HEK293 (cell line): ENCODE measurements around the gene CBX8.

Source experiments
- GLI2 ChIP-seq: fragments of 450-650 bp; formaldehyde crosslinking; IDR thresholded peaks from 2 replicates; pipeline ENCODE4; 2017; ENCODE audit warnings: missing biosample characterization, missing genetic modification characterization, low read depth, borderline replicate concordance
- GLI4 ChIP-seq: fragments of 450-650 bp; formaldehyde crosslinking; IDR thresholded peaks from 2 replicates; pipeline ENCODE4 v1.5.1; 2016; ENCODE audit warnings: missing biosample characterization, missing genetic modification characterization
- KLF16 ChIP-seq: fragments of 450-650 bp; formaldehyde crosslinking; IDR thresholded peaks from 2 replicates; pipeline ENCODE4 v1.5.1; 2017; ENCODE audit warnings: missing biosample characterization, missing genetic modification characterization
- MEIS1 ChIP-seq: sonication (generic); formaldehyde crosslinking; IDR thresholded peaks from 2 replicates; pipeline ENCODE4 v1.8.1; 2022; ENCODE audit warnings: missing genetic modification reagents, mild to moderate bottlenecking, borderline replicate concordance
- OVOL3 ChIP-seq: fragments of 450-650 bp; formaldehyde crosslinking; IDR thresholded peaks from 2 replicates; pipeline ENCODE4 v1.5.1; 2016; ENCODE audit warnings: missing biosample characterization, missing genetic modification characterization
- ZBTB21 ChIP-seq: fragments of 450-650 bp; formaldehyde crosslinking; IDR thresholded peaks from 2 replicates; pipeline ENCODE4 v1.5.1; 2017; ENCODE audit warnings: missing biosample characterization, missing genetic modification characterization
- ZFP37 ChIP-seq: fragments of 450-650 bp; formaldehyde crosslinking; IDR thresholded peaks from 2 replicates; pipeline ENCODE4 v1.5.1; 2016; ENCODE audit warnings: missing biosample characterization, missing genetic modification characterization
- ZNF157 ChIP-seq: fragments of 450-650 bp; formaldehyde crosslinking; IDR thresholded peaks from 2 replicates; pipeline ENCODE4 v1.5.1; 2016; ENCODE audit warnings: missing biosample characterization, missing genetic modification characterization
- ZNF202 ChIP-seq: fragments of 450-650 bp; formaldehyde crosslinking; IDR thresholded peaks from 2 replicates; pipeline ENCODE4 v1.5.1; 2016; ENCODE audit warnings: missing biosample characterization, missing genetic modification characterization, borderline replicate concordance
- ZNF248 ChIP-seq: fragments of 450-650 bp; formaldehyde crosslinking; IDR thresholded peaks from 2 replicates; pipeline ENCODE4 v1.5.1; 2017; ENCODE audit warnings: missing biosample characterization, missing genetic modification characterization
- ZNF292 ChIP-seq: fragments of 450-650 bp; formaldehyde crosslinking; IDR thresholded peaks from 2 replicates; pipeline ENCODE4 v1.5.1; 2016; ENCODE audit warnings: low read depth, missing biosample characterization, missing genetic modification characterization, borderline replicate concordance
- ZNF341 ChIP-seq: fragments of 450-650 bp; formaldehyde crosslinking; IDR thresholded peaks from 2 replicates; pipeline ENCODE4; 2016; ENCODE audit warnings: low read depth, missing biosample characterization, missing genetic modification characterization
- ZNF350 ChIP-seq: fragments of 450-650 bp; formaldehyde crosslinking; IDR thresholded peaks from 2 replicates; pipeline ENCODE4 v1.5.0; 2017; ENCODE audit warnings: missing biosample characterization, mild to moderate bottlenecking, missing genetic modification characterization
- ZNF560 ChIP-seq: fragments of 450-650 bp; formaldehyde crosslinking; IDR thresholded peaks from 2 replicates; pipeline ENCODE4 v1.5.1; 2017; ENCODE audit warnings: missing biosample characterization, missing genetic modification characterization, borderline replicate concordance
- ZNF777 ChIP-seq: fragments of 450-650 bp; formaldehyde crosslinking; IDR thresholded peaks from 2 replicates; pipeline ENCODE4 v1.5.1; 2017; ENCODE audit warnings: missing biosample characterization, missing genetic modification characterization, borderline replicate concordance
- TF ChIP-seq, protein P1 (sequence below): fragments of 450-650 bp; formaldehyde crosslinking; IDR thresholded peaks from 2 replicates; pipeline ENCODE4 v1.5.1; 2016; ENCODE audit warnings: missing biosample characterization, missing genetic modification characterization
- TF ChIP-seq, protein P2 (sequence below): fragments of 450-650 bp; formaldehyde crosslinking; IDR thresholded peaks from 2 replicates; pipeline ENCODE4 v1.5.1; 2016; ENCODE audit warnings: missing biosample characterization, missing genetic modification characterization, low read depth
- TF ChIP-seq, protein P3 (sequence below): fragments of 450-650 bp; formaldehyde crosslinking; IDR thresholded peaks from 2 replicates; pipeline ENCODE4 v1.5.1; 2016; ENCODE audit warnings: missing biosample characterization, missing genetic modification characterization, borderline replicate concordance
- TF ChIP-seq, protein P4 (sequence below): fragments of 450-650 bp; formaldehyde crosslinking; conservative IDR thresholded peaks from 2 replicates; pipeline ENCODE4 v1.5.1; 2016; ENCODE audit warnings: low read depth, missing biosample characterization, missing genetic modification characterization
- TF ChIP-seq, protein P5 (sequence below): fragments of 450-650 bp; formaldehyde crosslinking; IDR thresholded peaks from 2 replicates; pipeline ENCODE4 v1.5.1; 2016; ENCODE audit warnings: missing biosample characterization, missing genetic modification characterization, borderline replicate concordance
- TF ChIP-seq, protein P6 (sequence below): fragments of 450-650 bp; formaldehyde crosslinking; IDR thresholded peaks from 2 replicates; pipeline ENCODE4 v1.5.1; 2016; ENCODE audit warnings: missing biosample characterization, missing genetic modification characterization, borderline replicate concordance

The CBX8 gene

DNA sequence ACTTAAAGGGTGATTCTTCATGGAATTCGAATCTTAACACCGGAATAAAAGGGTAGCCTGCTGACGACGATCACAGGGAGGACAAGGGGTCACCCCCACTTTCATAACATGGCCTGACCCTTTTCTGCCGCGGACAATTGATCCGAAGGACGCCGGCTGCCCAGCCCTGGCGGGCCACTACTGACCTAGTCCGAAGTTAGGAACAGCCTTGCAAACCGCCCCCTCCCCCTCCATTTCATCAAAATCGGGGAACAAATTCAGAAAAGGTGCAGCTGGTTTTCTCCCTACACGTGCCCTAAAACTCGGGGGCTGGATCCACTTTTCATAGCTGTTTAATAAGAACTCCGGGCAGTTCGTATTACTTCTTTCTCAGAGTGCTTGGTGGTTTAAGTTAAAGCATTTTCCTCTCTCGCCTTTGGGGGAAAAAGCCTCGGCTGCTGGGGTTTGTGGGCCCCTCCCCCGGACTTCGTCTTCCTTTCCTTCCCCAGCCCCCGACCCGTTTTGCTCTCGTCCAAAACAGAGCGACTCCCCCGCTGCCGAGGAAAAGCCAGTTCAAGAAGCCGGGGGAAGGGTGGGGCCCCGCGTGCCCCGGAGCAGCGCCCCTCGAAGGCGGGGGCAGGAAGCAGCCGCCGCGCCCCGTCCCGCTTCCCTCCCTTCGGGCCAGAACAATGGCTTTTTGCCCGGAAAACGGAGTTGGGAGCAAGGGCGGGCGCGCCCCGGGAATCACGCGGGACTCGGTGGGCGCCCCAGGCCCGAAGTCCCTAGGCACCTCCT, 19.6 kb downstream of the CBX8 start (continued):
- TF ChIP-seq ZNF248 (tag by site-specific recombination) = no peak
- TF ChIP-seq ZNF341 (tag by site-specific recombination) = peak; percentile 78
- no peak for TF ChIP-seq ZNF560
- TF ChIP-seq KLF16 (tag by site-specific recombination) = peak; percentile 85
- no peak for TF ChIP-seq ZNF202
- TF ChIP-seq, protein P1, sequence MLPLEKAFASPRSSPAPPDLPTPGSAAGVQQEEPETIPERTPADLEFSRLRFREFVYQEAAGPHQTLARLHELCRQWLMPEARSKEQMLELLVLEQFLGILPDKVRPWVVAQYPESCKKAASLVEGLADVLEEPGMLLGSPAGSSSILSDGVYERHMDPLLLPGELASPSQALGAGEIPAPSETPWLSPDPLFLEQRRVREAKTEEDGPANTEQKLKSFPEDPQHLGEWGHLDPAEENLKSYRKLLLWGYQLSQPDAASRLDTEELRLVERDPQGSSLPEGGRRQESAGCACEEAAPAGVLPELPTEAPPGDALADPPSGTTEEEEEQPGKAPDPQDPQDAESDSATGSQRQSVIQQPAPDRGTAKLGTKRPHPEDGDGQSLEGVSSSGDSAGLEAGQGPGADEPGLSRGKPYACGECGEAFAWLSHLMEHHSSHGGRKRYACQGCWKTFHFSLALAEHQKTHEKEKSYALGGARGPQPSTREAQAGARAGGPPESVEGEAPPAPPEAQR (tag by site-specific recombination) = no peak
- TF ChIP-seq ZNF292 = no peak
- TF ChIP-seq, protein P2, sequence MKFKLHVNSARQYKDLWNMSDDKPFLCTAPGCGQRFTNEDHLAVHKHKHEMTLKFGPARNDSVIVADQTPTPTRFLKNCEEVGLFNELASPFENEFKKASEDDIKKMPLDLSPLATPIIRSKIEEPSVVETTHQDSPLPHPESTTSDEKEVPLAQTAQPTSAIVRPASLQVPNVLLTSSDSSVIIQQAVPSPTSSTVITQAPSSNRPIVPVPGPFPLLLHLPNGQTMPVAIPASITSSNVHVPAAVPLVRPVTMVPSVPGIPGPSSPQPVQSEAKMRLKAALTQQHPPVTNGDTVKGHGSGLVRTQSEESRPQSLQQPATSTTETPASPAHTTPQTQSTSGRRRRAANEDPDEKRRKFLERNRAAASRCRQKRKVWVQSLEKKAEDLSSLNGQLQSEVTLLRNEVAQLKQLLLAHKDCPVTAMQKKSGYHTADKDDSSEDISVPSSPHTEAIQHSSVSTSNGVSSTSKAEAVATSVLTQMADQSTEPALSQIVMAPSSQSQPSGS (tag by site-specific recombination) = no peak
- no peak for TF ChIP-seq ZNF157 (tag by site-specific recombination)
- TF ChIP-seq GLI4 (tag by site-specific recombination) = no peak
- no peak for TF ChIP-seq ZNF777
- TF ChIP-seq, protein P3, sequence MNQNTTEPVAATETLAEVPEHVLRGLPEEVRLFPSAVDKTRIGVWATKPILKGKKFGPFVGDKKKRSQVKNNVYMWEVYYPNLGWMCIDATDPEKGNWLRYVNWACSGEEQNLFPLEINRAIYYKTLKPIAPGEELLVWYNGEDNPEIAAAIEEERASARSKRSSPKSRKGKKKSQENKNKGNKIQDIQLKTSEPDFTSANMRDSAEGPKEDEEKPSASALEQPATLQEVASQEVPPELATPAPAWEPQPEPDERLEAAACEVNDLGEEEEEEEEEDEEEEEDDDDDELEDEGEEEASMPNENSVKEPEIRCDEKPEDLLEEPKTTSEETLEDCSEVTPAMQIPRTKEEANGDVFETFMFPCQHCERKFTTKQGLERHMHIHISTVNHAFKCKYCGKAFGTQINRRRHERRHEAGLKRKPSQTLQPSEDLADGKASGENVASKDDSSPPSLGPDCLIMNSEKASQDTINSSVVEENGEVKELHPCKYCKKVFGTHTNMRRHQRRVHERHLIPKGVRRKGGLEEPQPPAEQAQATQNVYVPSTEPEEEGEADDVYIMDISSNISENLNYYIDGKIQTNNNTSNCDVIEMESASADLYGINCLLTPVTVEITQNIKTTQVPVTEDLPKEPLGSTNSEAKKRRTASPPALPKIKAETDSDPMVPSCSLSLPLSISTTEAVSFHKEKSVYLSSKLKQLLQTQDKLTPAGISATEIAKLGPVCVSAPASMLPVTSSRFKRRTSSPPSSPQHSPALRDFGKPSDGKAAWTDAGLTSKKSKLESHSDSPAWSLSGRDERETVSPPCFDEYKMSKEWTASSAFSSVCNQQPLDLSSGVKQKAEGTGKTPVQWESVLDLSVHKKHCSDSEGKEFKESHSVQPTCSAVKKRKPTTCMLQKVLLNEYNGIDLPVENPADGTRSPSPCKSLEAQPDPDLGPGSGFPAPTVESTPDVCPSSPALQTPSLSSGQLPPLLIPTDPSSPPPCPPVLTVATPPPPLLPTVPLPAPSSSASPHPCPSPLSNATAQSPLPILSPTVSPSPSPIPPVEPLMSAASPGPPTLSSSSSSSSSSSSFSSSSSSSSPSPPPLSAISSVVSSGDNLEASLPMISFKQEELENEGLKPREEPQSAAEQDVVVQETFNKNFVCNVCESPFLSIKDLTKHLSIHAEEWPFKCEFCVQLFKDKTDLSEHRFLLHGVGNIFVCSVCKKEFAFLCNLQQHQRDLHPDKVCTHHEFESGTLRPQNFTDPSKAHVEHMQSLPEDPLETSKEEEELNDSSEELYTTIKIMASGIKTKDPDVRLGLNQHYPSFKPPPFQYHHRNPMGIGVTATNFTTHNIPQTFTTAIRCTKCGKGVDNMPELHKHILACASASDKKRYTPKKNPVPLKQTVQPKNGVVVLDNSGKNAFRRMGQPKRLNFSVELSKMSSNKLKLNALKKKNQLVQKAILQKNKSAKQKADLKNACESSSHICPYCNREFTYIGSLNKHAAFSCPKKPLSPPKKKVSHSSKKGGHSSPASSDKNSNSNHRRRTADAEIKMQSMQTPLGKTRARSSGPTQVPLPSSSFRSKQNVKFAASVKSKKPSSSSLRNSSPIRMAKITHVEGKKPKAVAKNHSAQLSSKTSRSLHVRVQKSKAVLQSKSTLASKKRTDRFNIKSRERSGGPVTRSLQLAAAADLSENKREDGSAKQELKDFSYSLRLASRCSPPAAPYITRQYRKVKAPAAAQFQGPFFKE (tag by site-specific recombination) = no peak
- TF ChIP-seq OVOL3 = no peak
- TF ChIP-seq, protein P4, sequence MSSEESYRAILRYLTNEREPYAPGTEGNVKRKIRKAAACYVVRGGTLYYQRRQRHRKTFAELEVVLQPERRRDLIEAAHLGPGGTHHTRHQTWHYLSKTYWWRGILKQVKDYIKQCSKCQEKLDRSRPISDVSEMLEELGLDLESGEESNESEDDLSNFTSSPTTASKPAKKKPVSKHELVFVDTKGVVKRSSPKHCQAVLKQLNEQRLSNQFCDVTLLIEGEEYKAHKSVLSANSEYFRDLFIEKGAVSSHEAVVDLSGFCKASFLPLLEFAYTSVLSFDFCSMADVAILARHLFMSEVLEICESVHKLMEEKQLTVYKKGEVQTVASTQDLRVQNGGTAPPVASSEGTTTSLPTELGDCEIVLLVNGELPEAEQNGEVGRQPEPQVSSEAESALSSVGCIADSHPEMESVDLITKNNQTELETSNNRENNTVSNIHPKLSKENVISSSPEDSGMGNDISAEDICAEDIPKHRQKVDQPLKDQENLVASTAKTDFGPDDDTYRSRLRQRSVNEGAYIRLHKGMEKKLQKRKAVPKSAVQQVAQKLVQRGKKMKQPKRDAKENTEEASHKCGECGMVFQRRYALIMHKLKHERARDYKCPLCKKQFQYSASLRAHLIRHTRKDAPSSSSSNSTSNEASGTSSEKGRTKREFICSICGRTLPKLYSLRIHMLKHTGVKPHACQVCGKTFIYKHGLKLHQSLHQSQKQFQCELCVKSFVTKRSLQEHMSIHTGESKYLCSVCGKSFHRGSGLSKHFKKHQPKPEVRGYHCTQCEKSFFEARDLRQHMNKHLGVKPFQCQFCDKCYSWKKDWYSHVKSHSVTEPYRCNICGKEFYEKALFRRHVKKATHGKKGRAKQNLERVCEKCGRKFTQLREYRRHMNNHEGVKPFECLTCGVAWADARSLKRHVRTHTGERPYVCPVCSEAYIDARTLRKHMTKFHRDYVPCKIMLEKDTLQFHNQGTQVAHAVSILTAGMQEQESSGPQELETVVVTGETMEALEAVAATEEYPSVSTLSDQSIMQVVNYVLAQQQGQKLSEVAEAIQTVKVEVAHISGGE (tag by site-specific recombination) = peak; percentile 37; the same call in 1 of the 2 replicates
- no peak for TF ChIP-seq GLI2 (tag by site-specific recombination)
- TF ChIP-seq, protein P5, sequence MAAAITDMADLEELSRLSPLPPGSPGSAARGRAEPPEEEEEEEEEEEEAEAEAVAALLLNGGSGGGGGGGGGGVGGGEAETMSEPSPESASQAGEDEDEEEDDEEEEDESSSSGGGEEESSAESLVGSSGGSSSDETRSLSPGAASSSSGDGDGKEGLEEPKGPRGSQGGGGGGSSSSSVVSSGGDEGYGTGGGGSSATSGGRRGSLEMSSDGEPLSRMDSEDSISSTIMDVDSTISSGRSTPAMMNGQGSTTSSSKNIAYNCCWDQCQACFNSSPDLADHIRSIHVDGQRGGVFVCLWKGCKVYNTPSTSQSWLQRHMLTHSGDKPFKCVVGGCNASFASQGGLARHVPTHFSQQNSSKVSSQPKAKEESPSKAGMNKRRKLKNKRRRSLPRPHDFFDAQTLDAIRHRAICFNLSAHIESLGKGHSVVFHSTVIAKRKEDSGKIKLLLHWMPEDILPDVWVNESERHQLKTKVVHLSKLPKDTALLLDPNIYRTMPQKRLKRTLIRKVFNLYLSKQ (tag by site-specific recombination) = no peak
- no peak for TF ChIP-seq ZFP37 (tag by site-specific recombination)
- TF ChIP-seq, protein P6, sequence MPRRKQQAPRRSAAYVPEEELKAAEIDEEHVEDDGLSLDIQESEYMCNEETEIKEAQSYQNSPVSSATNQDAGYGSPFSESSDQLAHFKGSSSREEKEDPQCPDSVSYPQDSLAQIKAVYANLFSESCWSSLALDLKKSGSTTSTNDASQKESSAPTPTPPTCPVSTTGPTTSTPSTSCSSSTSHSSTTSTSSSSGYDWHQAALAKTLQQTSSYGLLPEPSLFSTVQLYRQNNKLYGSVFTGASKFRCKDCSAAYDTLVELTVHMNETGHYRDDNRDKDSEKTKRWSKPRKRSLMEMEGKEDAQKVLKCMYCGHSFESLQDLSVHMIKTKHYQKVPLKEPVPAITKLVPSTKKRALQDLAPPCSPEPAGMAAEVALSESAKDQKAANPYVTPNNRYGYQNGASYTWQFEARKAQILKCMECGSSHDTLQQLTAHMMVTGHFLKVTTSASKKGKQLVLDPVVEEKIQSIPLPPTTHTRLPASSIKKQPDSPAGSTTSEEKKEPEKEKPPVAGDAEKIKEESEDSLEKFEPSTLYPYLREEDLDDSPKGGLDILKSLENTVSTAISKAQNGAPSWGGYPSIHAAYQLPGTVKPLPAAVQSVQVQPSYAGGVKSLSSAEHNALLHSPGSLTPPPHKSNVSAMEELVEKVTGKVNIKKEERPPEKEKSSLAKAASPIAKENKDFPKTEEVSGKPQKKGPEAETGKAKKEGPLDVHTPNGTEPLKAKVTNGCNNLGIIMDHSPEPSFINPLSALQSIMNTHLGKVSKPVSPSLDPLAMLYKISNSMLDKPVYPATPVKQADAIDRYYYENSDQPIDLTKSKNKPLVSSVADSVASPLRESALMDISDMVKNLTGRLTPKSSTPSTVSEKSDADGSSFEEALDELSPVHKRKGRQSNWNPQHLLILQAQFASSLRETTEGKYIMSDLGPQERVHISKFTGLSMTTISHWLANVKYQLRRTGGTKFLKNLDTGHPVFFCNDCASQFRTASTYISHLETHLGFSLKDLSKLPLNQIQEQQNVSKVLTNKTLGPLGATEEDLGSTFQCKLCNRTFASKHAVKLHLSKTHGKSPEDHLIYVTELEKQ (tag by site-specific recombination) = no peak
- no peak for TF ChIP-seq ZNF350 (tag by site-specific recombination)
- TF ChIP-seq MEIS1 = no peak
- 0 out of 2 replicates have a peak, but pooled peaks have one; percentile 33 for TF ChIP-seq ZBTB21
